ENCODE measurements around the gene MYADML2. TPM values are rescaled to one million over a fixed set of nuclear protein-coding genes. Genes with fewer than 3 reads are reported as not detected.

MYADML2 gene
- total and polyA plus RNA-seq, 10 of the 15 experiments (the other 5 are each of a cell fraction or from before 2014, with no cell fraction given) = not detected

DNA sequence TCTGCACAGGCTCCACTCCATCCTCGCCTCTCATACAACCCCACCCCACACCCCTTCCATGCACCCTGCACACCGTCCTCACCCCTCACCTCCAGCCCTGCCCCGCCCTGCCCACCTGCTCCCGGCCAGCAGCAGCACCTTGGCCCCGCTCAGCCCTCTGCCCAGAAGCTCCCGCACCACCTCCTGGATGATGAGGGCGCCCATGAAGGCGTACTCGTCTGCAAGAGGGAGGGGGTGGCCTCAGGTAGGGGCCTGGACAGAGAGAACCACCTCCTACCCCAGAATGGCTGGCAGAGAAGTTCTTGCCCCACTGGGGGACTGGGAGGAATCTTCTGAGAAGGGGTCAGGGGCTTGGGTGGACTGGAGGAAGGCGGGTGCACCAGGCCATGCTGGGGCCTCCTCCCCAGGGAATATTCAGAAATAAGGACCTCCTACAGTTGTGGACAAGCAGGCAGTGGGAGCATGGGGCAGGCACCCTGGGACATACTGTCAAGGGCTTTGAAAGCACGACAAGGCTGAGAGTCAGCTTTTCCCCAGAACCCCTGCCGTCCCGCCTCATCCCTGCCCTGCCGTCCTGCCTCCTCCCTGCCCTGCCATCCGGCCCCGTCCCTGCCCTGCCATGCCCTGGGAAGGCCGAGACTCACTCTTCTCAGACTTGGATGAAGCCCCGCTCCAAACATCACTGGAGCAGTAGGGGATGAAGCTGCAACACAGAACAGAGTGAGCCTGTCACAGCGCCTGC lies 10.8 kb upstream of the MYADML2 start:
- Histone ChIP-seq H3K27ac (ENCODE audit: control insufficient read depth, insufficient read depth) (no peak overlapping the region), H3K4me3 (no peak overlapping the region), H3K36me3 (ENCODE audit: control insufficient read depth in 2 of 2, insufficient read depth in 2 of 2, low read length in 1 of 2) (no peaks in the 10 kb centered on the region), H3K4me2 (ENCODE audit: control insufficient read depth, insufficient read depth) (no peak overlapping the region), H3K27me3 (replicated peaks in 1 of 2; ENCODE audit: control insufficient read depth in 2 of 2, insufficient read depth in 2 of 2, low read length in 1 of 2) (peaks cover 8 to 20% of the 10 kb centered on the region in 2 experiments), H2AFZ (ENCODE audit: control insufficient read depth, low read depth, low read length) (no peak overlapping the region), H3K9me3 (replicated peaks; ENCODE audit: control insufficient read depth, insufficient read depth, low read length) (no peaks in the 10 kb centered on the region), H3K9ac (ENCODE audit: control insufficient read depth, insufficient read depth, low read length) (no peak overlapping the region), H3K79me2 (ENCODE audit: control insufficient read depth, insufficient read depth, low read length) (no peaks in the 10 kb centered on the region), H3K4me1 (ENCODE audit: control insufficient read depth, insufficient read depth, low read length) (no peaks in the 10 kb centered on the region), H4K20me1 (ENCODE audit: control insufficient read depth, insufficient read depth) (no peaks in the 10 kb centered on the region)
- TF ChIP-seq TCF3 (IDR thresholded peaks at IDR 0.05; ENCODE audit: borderline replicate concordance, insufficient read depth, low read depth, low read length) = no peak
- TF ChIP-seq IKZF1 (conservative IDR thresholded peaks at IDR 0.05) = no peak
- TF ChIP-seq CBX3 (IDR thresholded peaks at IDR 0.05; ENCODE audit: borderline replicate concordance, low read depth) = no peak
- TF ChIP-seq HCFC1 (IDR thresholded peaks at IDR 0.05; ENCODE audit: low read length) = no peak
- TF ChIP-seq, protein P1, sequence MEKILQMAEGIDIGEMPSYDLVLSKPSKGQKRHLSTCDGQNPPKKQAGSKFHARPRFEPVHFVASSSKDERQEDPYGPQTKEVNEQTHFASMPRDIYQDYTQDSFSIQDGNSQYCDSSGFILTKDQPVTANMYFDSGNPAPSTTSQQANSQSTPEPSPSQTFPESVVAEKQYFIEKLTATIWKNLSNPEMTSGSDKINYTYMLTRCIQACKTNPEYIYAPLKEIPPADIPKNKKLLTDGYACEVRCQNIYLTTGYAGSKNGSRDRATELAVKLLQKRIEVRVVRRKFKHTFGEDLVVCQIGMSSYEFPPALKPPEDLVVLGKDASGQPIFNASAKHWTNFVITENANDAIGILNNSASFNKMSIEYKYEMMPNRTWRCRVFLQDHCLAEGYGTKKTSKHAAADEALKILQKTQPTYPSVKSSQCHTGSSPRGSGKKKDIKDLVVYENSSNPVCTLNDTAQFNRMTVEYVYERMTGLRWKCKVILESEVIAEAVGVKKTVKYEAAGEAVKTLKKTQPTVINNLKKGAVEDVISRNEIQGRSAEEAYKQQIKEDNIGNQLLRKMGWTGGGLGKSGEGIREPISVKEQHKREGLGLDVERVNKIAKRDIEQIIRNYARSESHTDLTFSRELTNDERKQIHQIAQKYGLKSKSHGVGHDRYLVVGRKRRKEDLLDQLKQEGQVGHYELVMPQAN (conservative IDR thresholded peaks at IDR 0.05) = no peak
- TF ChIP-seq, protein P2, sequence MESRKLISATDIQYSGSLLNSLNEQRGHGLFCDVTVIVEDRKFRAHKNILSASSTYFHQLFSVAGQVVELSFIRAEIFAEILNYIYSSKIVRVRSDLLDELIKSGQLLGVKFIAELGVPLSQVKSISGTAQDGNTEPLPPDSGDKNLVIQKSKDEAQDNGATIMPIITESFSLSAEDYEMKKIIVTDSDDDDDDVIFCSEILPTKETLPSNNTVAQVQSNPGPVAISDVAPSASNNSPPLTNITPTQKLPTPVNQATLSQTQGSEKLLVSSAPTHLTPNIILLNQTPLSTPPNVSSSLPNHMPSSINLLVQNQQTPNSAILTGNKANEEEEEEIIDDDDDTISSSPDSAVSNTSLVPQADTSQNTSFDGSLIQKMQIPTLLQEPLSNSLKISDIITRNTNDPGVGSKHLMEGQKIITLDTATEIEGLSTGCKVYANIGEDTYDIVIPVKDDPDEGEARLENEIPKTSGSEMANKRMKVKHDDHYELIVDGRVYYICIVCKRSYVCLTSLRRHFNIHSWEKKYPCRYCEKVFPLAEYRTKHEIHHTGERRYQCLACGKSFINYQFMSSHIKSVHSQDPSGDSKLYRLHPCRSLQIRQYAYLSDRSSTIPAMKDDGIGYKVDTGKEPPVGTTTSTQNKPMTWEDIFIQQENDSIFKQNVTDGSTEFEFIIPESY (IDR thresholded peaks at IDR 0.05) = no peak
- no peak for TF ChIP-seq FOXM1 (IDR thresholded peaks at IDR 0.05; ENCODE audit: low read depth, low read length)
- TF ChIP-seq, protein P3, sequence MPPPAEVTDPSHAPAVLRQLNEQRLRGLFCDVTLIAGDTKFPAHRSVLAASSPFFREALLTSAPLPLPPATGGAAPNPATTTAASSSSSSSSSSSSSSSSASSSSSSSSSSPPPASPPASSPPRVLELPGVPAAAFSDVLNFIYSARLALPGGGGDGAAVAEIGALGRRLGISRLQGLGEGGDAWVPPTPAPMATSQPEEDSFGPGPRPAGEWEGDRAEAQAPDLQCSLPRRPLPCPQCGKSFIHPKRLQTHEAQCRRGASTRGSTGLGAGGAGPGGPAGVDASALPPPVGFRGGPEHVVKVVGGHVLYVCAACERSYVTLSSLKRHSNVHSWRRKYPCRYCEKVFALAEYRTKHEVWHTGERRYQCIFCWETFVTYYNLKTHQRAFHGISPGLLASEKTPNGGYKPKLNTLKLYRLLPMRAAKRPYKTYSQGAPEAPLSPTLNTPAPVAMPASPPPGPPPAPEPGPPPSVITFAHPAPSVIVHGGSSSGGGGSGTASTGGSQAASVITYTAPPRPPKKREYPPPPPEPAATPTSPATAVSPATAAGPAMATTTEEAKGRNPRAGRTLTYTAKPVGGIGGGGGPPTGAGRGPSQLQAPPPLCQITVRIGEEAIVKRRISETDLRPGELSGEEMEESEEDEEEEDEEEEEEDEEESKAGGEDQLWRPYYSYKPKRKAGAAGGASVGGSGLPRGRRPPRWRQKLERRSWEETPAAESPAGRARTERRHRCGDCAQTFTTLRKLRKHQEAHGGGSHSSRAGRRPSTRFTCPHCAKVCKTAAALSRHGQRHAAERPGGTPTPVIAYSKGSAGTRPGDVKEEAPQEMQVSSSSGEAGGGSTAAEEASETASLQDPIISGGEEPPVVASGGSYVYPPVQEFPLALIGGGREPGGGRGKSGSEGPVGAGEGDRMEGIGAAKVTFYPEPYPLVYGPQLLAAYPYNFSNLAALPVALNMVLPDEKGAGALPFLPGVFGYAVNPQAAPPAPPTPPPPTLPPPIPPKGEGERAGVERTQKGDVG (CRISPR knock-in tag; IDR thresholded peaks at IDR 0.05) = no peak
- TF ChIP-seq STAT3 (IDR thresholded peaks at IDR 0.05; ENCODE audit: low read depth, low read length) = no peak
- no peak for TF ChIP-seq SUPT20H (IDR thresholded peaks at IDR 0.05; ENCODE audit: borderline replicate concordance, control insufficient read depth, low read depth, low read length)
- no peak for TF ChIP-seq ZSCAN29 (IDR thresholded peaks at IDR 0.05)
- no peak for TF ChIP-seq TCF7 (IDR thresholded peaks at IDR 0.05; ENCODE audit: borderline replicate concordance)
- no peak for TF ChIP-seq RBBP5 (conservative IDR thresholded peaks at IDR 0.05)
- no TSS peak for BruUV-seq (replicated peaks)
- no peak for ATAC-seq
- in situ Hi-C loops (cut with MboI) (no loop called here), intact Hi-C loops (cut with micrococcal nuclease; ENCODE audit: unreplicated experiment) (no loop called here)
- ChIA-PET RAD21 (ENCODE audit: unreplicated experiment) (no interaction called here), CTCF (no interaction called here), POLR2A (no interaction called here), SMC1A (ENCODE audit: uncharacterized antibody, unreplicated experiment) (no interaction called here)
- no peak for FAIRE-seq
- DNase-seq (ENCODE audit: low read depth, low spot score) = no peak
- 42% methylated on average over 18 of the region's 19 CpGs for WGBS (ENCODE audit: insufficient coverage, insufficient replicate concordance, low lambda C conversion rate, missing lambda C conversion rate)

Measured in GM12878 (cell line).